Measurements from ENCODE around the gene MAPKAP1. TPM values are rescaled to one million over a fixed set of nuclear protein-coding genes. Genes with fewer than 3 reads are reported as not detected.

Gene MAPKAP1
- total RNA-seq, 2 donors from 2014 or later, result 62.1 to 78.9 TPM

- Histone ChIP-seq H3K9me3 (no peaks in the 10 kb centered on the region), H3K4me3 (no peak overlapping the region), H3K27ac (no peak overlapping the region), H3K36me3 (no peaks in the 10 kb centered on the region), H3K27me3 (no peaks in the 10 kb centered on the region), H3K4me1 (no peaks in the 10 kb centered on the region)
- no peak for DNase-seq (ENCODE audit: low spot score)
- no peak for TF ChIP-seq CTCF (IDR thresholded peaks at IDR 0.05)
Observed at GRCh38 chr9:125387861-125388524, 319.0 kb downstream of the MAPKAP1 start.

Other genes with a start within 250 kb of the MAPKAP1 start
- 10 to 100 TPM; 71.1 to 91.5 TPM for gene PBX3, start 40.2 kb upstream of the MAPKAP1 start, total RNA-seq

All from right atrium auricular region (tissue), 2 donors.